CD4-positive, CD25-positive, alpha-beta regulatory T cell (primary cell): ENCODE measurements around the gene ANKRD20A1. TPM values are rescaled to one million over a fixed set of nuclear protein-coding genes. Genes with fewer than 3 reads are reported as not detected.
"Not testable (repeated sequence)": the region's sequence is repeated elsewhere in the genome, so short reads cannot be mapped to it uniquely, and the experiment has no call there.

Source experiments
- ATAC-seq, 2 donors: fragments of 150-1000 bp; cut with Tn5 transposase; one replicate each; pipeline ENCODE4 v1.10.0; 2021; ENCODE audit warnings: low read depth in 2 of 2, moderate number of reproducible peaks in 2 of 2, moderate library complexity in 1 of 2
- DNase-seq, 3 donors: peaks; one replicate each; pipeline versions ENCODE4 v3.0.0 to v3.0.0-alpha.2; 2012 to 2022; ENCODE audit warnings: mixed read lengths in 1 of 3
- H3K27ac ChIP-seq: one replicate; pipeline ENCODE4 v1.7.0; 2013; ENCODE audit warnings: mild to moderate bottlenecking, low read length; ENCODE audit not compliant: insufficient read depth, poor library complexity, severe bottlenecking
- H3K27me3 ChIP-seq: one replicate; pipeline ENCODE4 v1.7.0; 2013; ENCODE audit warnings: low read length; ENCODE audit not compliant: control insufficient read depth, insufficient read depth
- H3K36me3 ChIP-seq: one replicate; pipeline ENCODE4 v1.7.0; 2013; ENCODE audit warnings: mild to moderate bottlenecking, low read length, moderate library complexity; ENCODE audit not compliant: control insufficient read depth, insufficient read depth
- H3K4me1 ChIP-seq: 2 replicates; pipeline ENCODE4 v1.7.0; 2013; ENCODE audit warnings: mild to moderate bottlenecking, low read length; ENCODE audit not compliant: insufficient read depth, control insufficient read depth, poor library complexity, severe bottlenecking
- H3K4me3 ChIP-seq: one replicate; pipeline ENCODE4 v1.7.0; 2013; ENCODE audit warnings: low read depth, mild to moderate bottlenecking, low read length, moderate library complexity
- H3K9me3 ChIP-seq, 2 experiments: 1 replicate in 1 of 2; 2 replicates in 1 of 2; pipeline ENCODE4 v1.7.0; 2013; ENCODE audit warnings: low read length in 2 of 2, mild to moderate bottlenecking in 1 of 2, moderate library complexity in 1 of 2; ENCODE audit not compliant: control insufficient read depth in 2 of 2
- H3K27ac Mint-ChIP-seq, 3 donors: one replicate each; pipeline ENCODE4 v1.8.0; 2020 to 2022; ENCODE audit warnings: mild to moderate bottlenecking in 3 of 3, mixed read lengths in 3 of 3, moderate library complexity in 2 of 3
- H3K27me3 Mint-ChIP-seq: one replicate; pipeline ENCODE4 v1.8.0; 2022; ENCODE audit warnings: mild to moderate bottlenecking, mixed read lengths
- H3K36me3 Mint-ChIP-seq: one replicate; pipeline ENCODE4 v1.8.0; 2020; ENCODE audit warnings: mixed read lengths
- H3K4me1 Mint-ChIP-seq, 4 donors: one replicate each; pipeline ENCODE4 v1.8.0; 2020 to 2022; ENCODE audit warnings: mixed read lengths in 4 of 4, mild to moderate bottlenecking in 1 of 4
- H3K4me3 Mint-ChIP-seq, 4 donors: one replicate each; pipeline ENCODE4 v1.8.0; 2020 to 2022; ENCODE audit warnings: mild to moderate bottlenecking in 4 of 4, mixed read lengths in 4 of 4, moderate library complexity in 3 of 4
- H3K9me3 Mint-ChIP-seq, 7 donors: one replicate each; pipeline ENCODE4 v1.8.0; 2020 to 2022; ENCODE audit warnings: mixed read lengths in 7 of 7, mild to moderate bottlenecking in 3 of 7, moderate library complexity in 2 of 7
- polyA plus RNA-seq, 4 donors: library from polyadenylated mRNA; unstranded; fragments of 300-500 nt; fragmentation: Illumina TruSeq; gene quantifications; one replicate each; pipeline ENCODE4 v1.2.3, GENCODE V29; 2021
- total RNA-seq: library from RNA; stranded (reverse); gene quantifications from one replicate; pipeline ENCODE4 v1.2.3, GENCODE V29; 2022

The ANKRD20A1 gene
- total RNA-seq (2.9 TPM), polyA plus RNA-seq (not detected)

DNA sequence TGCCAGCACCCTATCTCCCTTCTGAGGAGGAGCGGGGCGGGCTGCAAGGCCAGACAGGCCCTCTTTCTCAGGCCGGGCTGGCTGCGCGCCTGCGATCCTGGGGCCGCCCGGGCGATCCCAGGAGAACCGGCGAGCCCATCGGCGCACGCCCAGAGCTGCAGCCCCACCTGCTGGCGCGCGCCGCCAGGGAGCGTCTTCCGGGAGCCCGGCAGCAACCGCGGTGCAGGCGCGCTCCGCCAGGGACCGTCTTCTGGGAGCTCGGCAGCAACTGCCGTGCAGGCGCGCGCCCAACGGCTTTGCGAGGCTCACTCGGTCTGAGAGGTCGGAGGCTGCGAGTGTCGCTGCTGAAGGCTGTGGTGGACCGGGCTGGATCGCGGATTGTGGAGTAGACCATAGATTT, at the start of gene ANKRD20A1:
Gene ANKRD20A1, plus strand, starts transcription at position 61 of the 400 bp plus-strand sequence. CDS start 496 bp downstream, outside the sequence.
- H3K27me3 Mint-ChIP-seq, H3K4me1 ChIP-seq: not testable (repeated sequence)

DNA sequence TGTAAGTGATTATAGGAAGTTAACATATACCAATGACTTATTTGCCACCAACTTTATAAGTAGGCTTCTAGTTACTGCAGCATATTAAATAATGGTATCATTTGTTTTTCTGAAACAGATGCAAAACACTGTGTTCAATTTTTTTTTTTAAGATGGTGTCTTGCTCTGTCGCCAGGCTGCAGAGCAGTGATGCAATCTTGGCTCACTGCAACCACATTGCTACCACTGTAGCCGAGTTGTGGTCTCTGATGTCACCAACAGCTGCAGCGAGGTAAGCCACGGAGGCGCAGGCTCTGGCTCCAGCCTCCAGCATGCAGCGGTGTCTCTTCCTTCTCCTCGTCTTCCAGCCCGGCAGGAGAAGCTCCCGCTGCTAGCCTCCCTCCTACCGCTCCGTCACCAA, 26.6 kb upstream of the ANKRD20A1 start:
- H3K27ac Mint-ChIP-seq, H3K36me3 Mint-ChIP-seq, H3K4me3 ChIP-seq, H3K9me3 ChIP-seq, H3K9me3 Mint-ChIP-seq, H3K27ac ChIP-seq, H3K4me1 Mint-ChIP-seq, H3K36me3 ChIP-seq, H3K27me3 Mint-ChIP-seq, DNase-seq, ATAC-seq, H3K4me1 ChIP-seq, H3K27me3 ChIP-seq, H3K4me3 Mint-ChIP-seq: not testable (repeated sequence)

More for the DNA sequence above, at the start of gene ANKRD20A1:
- not testable (repeated sequence) for H3K36me3 Mint-ChIP-seq, H3K4me1 Mint-ChIP-seq, H3K27ac ChIP-seq, H3K36me3 ChIP-seq, ATAC-seq, H3K9me3 Mint-ChIP-seq, H3K27me3 ChIP-seq, H3K27ac Mint-ChIP-seq, H3K4me3 ChIP-seq, H3K9me3 ChIP-seq
- DNase-seq = peak in 1 of 3 donors; percentile 14
- H3K4me3 Mint-ChIP-seq = peak within 1 kb of the TSS in 1 of 4 donors; percentile 65
